Embryonic facial prominence (tissue), 1 donor: ENCODE measurements around the gene RETREG3.
"Not testable (repeated sequence)": the region's sequence is repeated elsewhere in the genome, so short reads cannot be mapped to it uniquely, and the experiment has no call there.

Source experiments
- DNase-seq: peaks from one replicate; pipeline ENCODE4 v3.0.0-alpha.2; 2016; ENCODE audit errors: extremely low spot score

Gene RETREG3

DNA sequence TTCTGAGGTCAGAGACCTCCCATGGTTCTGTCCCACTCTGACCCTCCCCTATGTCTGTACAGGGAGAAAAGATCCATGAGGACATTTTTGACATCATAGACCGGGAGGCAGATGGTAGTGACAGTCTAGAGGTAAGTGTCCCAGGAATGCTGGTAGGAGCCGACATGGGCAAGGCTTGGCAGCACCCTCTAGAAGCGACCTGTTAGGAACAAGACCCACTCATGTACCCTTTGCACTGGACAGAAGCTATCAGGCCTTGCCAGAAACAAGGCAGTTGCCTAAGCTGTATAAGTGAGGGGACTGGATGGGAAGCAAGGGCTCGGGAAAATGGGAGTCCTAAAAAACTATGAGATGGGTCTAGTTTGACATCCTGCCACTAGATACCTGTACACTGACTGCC, 2.8 kb upstream of the RETREG3 start:
- DNase-seq, result no peak

DNA sequence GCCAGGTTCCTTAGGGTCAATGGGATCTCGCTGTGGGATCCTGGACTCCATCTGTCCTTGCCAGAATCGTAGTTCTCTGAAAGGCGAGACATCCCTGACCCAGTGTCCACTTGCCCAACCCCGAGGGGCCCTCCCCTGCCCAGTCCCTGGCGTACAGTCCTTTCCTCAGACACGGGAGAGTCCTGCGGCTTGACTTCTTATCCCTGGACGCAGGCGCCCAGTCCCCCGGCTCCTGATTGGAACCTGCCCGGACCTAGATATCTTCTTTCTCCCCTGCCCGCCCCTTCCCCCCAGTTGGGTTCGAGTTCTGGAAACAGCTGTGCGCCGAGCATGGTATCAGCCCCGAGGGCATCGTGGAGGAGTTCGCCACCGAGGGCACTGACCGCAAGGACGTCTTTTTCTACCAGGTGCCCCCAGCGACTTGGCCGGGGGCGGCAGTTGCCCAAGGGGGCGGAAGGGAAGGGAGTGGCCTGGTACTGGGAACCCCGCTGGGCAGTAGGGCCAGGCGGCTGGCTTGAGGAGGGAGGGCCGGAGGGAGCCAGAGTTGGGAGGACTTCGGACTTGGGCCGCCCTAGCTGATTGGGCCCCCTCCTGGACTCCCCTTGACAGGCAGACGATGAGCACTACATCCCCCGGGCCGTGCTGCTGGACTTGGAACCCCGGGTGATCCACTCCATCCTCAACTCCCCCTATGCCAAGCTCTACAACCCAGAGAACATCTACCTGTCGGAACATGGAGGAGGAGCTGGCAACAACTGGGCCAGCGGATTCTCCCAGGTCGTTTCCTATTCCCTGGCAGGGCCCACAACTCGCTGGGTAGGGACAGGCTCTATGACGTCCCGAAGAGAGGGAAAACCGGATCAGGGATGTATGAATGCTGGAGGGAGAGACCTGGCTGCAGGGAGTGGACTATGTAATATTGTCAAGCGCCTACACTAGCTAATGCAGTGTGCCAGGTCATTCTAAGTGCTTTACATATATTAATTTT, 934 bp upstream of the RETREG3 start:
- DNase-seq, result not testable (repeated sequence)

DNA sequence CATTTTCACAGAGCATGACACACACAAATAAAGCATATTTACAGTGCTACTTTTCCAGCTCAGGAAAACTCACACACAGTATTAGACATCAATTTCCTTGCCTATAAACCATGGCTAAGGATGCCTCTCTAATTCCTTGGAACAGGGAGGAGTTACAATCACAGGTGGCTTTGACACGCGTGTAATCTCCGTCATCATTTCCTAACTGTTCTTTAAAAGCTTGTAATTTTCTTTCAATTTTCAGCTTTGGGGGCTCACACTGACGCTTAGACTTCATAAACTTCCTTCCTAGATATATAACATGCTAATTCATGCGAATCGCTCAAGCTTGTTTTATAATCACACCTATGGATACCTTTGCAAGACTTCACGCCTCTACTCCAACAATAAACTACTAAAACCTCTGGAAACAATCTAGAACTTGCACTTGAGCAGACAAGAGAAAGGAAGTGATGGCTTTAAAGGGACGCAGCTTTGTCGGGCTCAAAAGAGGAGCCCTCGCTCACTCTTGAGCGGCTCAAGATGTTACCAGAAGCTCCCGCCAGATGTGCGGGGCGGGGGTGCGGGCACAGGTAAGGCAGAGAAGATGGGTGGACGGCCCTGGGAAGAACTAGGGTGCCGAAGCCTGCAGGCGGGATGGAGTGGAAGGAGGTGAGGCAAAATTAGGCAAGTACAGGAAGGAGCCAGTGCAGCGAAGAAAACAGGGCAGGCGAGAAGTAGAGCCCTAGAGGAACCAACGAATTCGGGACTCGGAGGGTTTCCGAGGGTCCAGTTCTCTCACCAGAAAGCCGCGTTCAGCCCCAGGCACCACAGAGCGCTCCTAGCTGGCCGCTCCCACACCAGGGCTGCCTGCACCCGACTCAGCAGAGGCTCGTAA, 631 bp downstream of the RETREG3 start:
- DNase-seq, result no peak

GRCh38 chr17:42607769-42608168, 1.4 kb downstream of the RETREG3 start:
- no peak for DNase-seq

- DNase-seq, result no peak
Measured at GRCh38 chr17:42603318-42603717, 5.9 kb downstream of the RETREG3 start.

- DNase-seq, result no peak
Measured at GRCh38 chr17:42598905-42599304, 10.3 kb downstream of the RETREG3 start.

DNA sequence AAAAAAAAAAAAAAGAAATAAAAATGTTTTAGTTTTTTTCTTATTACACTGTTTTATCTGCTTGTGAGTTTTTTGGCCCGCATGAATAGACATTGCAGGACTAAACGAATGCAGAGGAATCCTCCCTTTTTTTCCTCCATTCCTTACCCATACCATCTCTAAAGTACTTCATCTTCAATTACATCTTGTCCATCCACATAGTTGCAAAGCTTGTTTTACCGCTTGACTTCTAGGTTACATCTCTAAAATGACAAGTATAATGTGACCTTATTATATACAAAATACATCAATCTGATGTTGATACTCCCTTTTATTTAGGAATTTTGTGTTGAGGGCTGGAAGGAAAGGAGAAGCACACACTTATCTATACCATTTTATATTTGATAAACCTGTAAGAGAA, 12.8 kb downstream of the RETREG3 start:
- DNase-seq, result no peak

DNA sequence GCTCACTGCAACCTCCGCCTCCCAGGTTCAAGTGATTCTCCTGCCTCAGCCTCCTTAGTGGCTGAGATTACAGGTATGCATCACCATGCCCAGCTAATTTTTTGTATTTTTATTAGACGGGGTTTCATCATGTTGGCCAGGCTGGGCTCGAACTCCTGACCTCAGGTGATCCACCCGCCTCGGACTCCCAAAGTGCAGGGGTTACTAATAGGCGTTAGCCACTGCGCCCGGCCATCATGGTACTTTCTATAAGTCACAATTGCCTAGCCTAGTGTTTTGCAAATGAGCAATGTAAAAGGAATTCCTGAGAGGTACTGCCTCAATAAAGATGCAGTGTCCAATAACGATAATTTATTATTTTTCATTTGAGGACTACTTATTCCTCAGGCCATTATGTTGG, 17.8 kb downstream of the RETREG3 start:
- DNase-seq, result no peak

GRCh38 chr17:42590886-42591285, 18.3 kb downstream of the RETREG3 start:
- DNase-seq, result no peak

- no peak for DNase-seq
Measured at GRCh38 chr17:42586514-42587230, 22.5 kb downstream of the RETREG3 start.

- DNase-seq, result no peak
Measured at GRCh38 chr17:42585353-42585752, 23.8 kb downstream of the RETREG3 start.

DNA sequence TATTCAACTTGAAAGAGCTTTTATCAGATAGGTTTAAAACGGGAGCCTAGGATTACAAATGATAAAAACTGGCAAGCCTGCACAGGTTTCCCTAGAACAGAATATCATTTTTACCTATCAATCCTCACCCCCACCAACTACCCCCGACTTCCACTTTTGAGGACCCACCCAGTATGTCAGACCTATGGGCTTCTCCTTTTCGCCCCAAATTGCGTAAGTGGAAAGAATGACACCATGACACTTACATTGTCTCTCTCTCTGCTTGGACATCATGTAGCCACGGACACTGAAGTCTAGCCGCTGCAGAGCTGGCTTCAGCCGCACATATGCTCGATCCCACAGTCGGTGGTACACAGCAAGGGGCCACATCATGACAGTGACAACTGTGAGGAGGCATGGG, 24.3 kb downstream of the RETREG3 start:
- DNase-seq, result no peak

DNA sequence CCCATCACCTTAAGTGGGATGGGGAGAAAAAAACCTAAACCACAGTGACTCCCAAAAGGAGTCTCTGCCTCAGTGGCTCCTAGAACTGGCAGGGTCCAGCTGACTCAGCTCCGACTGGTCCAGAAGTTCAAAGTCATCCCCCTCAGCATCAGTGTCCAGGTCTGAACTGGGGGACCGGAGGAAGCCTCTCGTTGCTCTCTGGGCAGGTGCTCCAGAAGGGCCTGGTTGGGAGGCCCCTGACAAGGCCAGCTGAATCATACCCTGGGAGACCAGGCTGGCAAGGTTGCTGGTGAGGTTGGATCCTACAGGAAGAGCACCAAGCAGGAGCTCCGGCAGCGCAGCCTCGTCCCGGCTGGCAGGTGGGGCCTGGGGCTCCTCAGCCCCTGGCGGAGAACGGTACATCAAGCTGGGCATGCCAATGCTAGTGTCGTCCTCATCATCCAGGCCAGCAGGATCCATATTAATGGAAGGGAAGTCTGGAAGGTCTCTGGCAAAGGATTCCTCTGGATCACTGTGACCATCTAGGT, 27.4 kb downstream of the RETREG3 start:
- no peak for DNase-seq

DNA sequence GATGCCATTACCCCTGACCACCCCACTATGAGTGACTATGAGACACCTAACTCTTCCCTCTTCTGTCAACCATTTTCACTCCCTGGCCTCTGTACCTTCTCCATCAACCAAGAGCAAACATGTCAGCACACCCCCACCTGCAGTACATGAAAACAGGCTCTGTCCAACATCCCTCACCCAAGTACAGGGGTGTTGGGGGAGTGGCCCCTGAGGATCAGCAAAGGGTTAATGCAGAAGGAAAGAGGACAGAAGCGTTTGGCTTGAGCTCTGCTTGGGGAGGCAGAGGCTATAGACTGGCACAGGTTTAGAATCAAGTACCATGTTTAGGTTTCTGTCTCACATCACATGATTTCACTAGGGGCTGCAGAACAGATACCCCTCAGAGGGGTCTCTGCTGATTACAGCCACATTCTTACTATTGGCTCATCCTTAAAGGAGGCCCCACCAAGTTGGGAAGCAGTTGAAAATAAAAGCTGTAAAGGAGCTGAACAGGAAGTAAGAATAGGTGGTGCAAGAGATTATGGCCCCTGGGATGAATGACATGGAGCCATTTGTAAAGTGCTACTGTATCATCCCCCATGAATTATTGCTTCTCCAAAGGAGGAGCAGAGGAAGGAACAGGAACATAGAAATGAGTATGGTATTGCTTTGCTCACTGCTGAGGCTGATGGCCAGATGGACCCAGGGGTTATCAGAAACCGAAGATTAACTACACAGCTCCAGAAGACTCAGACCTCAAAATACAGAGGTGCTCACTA, 29.2 kb downstream of the RETREG3 start:
- no peak for DNase-seq

GRCh38 chr17:42578282-42578869, 30.8 kb downstream of the RETREG3 start:
- peak; percentile 66 for DNase-seq

- peak; percentile 84 for DNase-seq
Measured at GRCh38 chr17:42577532-42578281, 31.5 kb downstream of the RETREG3 start, which contains the start of gene PSMC3IP. PSMC3IP (minus strand) TSS chr17:42577729; CDS start chr17:42577686, 43 bp downstream.

DNA sequence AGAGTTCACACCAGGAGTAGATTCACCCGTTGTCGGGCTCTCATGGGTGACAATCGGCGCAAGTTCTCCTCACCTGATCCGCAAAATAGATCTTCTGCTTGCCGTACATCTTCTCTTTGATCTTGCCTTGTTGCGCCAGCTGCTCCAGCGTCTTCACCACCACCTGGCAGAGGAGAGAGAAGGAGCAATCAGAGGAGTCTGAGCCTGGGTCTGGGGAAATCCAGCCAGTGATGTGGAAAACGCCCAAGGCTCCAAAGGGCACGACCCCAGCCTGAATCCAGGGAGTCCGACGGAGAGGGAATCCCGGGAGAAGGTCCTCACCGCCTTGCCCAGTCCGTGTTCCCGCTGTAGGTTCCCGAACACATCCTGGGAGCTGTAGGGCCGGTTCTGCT, 32.0 kb downstream of the RETREG3 start:
- DNase-seq, result no peak

DNA sequence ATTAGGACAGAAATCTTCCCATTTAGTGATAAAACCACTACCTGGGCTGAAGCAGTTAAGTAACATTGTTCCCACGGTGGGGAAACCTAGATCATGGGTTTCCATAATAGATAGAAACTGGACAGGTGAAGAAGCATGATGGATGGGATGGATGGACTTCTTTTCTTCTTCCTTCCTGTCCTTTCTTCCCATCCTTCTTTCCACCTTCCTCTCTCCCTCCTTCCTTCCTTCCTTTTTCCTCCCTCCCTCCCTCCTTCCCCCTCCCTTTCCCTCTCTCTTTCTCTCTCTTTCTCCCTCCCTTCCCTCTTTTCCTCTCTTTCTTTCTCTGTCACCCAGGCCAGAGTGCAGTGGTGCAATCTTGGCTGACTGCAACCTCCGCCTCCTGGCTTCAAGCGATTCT, 34.7 kb downstream of the RETREG3 start:
- DNase-seq, result no peak

GRCh38 chr17:42573095-42573494, 36.1 kb downstream of the RETREG3 start:
- no peak for DNase-seq
